Fibroblast of mammary gland (primary cell): ENCODE measurements around the gene DOCK10.
A peak's percentile ranks its signal among the peaks of the same experiment; 100 is the strongest.

ENCODE experiments used
- DNase-seq: peaks from one replicate; pipeline ENCODE4 v3.0.0-alpha.2; 2010; ENCODE audit warnings: low read depth
- H3K4me3 ChIP-seq: 2 replicates; pipeline ENCODE4 v1.5.1; 2011; ENCODE audit warnings: low read depth, mild to moderate bottlenecking, low read length, moderate library complexity; ENCODE audit not compliant: control insufficient read depth
- CTCF ChIP-seq: conservative IDR thresholded peaks from 2 replicates; pipeline ENCODE4 v1.5.1; 2011; ENCODE audit warnings: low read depth, low read length, inconsistent platforms; ENCODE audit not compliant: control insufficient read depth, insufficient read depth

Gene DOCK10

GRCh38 chr2:224884188-224884587 lies 158.1 kb downstream of the DOCK10 start:
- peak; percentile 89 for DNase-seq
- TF ChIP-seq CTCF: no peak
- no peak overlapping the region for H3K4me3 ChIP-seq

DNA sequence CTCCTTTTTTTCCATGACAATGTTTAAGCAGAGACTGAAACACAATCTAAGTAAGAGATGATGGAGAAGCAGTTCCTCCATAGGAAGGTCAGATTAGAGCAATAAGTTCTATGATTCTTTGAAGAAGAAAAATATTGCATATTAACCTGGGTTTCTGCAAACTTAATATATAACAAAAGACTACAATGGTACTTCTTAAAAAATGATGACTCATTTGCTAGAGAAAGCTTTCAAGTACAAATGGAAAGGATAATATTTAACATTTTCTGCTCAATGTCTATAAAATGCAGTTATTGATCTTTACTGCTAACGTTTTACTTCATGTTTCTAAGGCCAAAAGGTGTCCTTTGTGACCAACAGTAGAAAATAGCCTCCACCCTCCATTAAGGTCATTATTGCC lies 158.6 kb downstream of the DOCK10 start:
- no peak for DNase-seq
- no peak overlapping the region for H3K4me3 ChIP-seq
- no peak for TF ChIP-seq CTCF

GRCh38 chr2:224883172-224883516 lies 159.1 kb downstream of the DOCK10 start:
- no peak overlapping the region for H3K4me3 ChIP-seq
- no peak for DNase-seq
- TF ChIP-seq CTCF: no peak

- H3K4me3 ChIP-seq: no peak overlapping the region
- peak; percentile 97 for DNase-seq
- no peak for TF ChIP-seq CTCF
Measured at GRCh38 chr2:224882291-224883171, 159.7 kb downstream of the DOCK10 start.

- no peak overlapping the region for H3K4me3 ChIP-seq
- TF ChIP-seq CTCF: no peak
- peak; percentile 33 for DNase-seq
Measured at GRCh38 chr2:224881846-224882245, 160.4 kb downstream of the DOCK10 start.

GRCh38 chr2:224876522-224876921 lies 165.7 kb downstream of the DOCK10 start:
- H3K4me3 ChIP-seq: no peak overlapping the region
- no peak for TF ChIP-seq CTCF
- no peak for DNase-seq
